GM19035 (cell line): Measurements from ENCODE around the gene TPCN1.

Experiments used
- ATAC-seq: cut with Tn5 transposase; IDR thresholded peaks from one replicate; pipeline ENCODE4 v1.9.1; 2021; ENCODE audit not compliant: unreplicated experiment

TPCN1 gene

DNA sequence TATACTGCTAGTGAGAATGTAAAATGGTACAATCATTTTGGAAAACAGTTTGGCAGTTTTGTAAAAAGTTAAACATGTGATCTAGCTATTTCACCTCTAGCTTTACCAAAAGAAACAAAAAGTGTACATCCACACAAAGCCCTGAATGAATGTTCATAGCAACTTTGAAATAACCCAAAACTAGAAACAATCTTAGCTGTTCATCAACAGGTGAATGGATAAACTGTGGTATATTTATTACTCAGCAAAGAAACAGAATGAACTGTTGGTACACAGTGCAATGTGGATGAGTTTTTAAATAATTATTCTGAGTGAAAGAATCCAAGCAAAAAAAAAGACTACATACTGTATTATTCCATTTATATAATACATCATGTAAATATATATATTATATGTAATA lies 36.3 kb downstream of the TPCN1 start:
- ATAC-seq: no peak

DNA sequence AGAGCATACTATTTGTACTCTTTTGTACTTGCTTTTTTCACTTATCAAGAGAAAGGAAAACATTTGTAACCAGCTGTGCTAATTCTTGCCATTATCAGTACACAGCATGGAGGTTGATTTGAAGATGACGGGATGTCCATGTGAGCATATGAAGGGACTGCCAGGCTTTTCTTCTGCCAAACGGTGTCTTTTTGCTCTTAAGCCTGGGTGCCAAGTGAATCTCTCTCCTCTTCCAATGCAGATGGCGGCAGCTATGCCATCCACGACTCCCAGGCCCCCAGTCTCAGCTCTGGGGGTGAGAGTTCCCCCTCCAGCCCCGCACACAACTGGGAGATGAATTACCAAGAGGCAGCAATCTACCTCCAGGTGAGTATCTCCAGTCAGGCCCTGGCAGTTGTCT lies 38.9 kb downstream of the TPCN1 start:
- no peak for ATAC-seq

DNA sequence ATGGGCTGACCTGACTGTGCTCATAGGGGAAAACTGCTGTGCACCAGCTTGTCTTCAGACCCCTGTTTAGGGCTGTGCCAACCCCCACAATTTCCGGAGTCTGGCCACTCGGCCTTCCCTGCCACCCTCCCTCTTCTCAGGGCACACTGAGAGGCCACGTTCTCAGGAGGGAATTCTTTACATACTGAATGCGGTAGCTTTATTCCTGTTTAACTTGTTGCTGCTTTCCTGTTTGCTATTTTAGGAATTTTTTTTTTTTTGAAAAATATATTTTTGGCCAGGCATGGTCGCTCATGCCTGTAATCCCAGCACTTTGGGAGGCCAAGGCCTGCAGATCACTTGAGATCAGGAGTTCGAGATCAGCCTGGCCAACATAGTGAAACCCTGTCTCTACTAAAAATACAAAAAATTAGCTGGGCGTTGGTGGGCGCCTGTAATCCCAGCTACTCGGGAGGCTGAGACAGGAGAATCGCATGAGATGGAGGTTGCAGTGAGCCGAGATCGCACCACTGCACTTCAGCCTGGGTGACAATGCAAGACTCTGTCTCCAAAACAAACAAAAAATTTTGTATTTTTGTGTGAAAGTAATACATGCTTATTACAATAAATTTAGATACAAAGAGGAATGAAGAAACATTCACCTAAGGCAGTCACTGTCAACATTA lies 39.5 kb downstream of the TPCN1 start:
- ATAC-seq: no peak

DNA sequence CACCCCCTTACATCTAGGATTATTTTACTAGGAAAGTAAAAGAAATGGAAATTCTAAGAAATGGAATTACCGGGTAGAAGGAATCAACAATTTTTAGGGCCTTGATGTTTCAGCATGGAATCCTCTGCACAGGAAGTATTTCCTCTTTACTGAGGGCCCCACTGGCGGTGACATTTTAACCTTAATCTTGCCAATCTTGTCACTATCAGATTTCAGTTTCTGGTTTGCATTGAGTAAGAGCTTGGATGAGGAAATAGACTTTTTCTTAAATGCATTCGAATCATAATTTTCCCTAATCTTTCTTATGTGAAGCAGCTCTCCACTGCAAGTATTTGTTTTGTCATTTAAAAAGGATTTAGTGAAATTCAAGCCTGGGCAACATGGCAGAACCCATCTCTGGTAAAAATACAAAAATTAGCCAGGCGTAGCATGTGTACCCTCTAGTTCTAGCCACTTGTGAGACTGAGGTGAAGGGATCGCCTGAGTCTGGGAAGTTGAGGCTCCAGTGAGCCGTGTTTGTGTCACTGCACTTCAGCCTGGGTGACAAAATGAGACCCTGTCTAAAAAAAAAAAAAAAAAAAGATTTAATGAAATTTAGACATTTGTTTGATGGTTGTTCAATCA lies 40.7 kb downstream of the TPCN1 start:
- no peak for ATAC-seq

DNA sequence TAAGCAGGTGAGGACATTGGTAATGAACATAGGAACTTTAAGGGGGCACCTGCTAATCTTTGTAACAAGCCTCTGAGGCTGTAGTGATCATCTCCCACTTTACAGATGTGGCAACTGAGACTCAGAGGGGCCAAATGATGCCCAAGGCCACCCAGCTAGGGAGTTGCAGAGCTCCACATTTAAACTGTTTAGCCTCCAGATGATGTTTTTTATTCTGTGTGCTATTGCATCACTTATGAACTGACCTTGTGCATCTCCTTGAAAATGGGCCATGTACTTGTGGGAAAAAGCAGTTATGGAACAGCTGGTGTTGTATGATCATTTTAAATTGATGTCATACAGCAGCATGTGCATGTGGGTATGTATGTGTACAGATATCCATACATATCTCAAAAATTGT lies 41.4 kb downstream of the TPCN1 start:
- no peak for ATAC-seq

DNA sequence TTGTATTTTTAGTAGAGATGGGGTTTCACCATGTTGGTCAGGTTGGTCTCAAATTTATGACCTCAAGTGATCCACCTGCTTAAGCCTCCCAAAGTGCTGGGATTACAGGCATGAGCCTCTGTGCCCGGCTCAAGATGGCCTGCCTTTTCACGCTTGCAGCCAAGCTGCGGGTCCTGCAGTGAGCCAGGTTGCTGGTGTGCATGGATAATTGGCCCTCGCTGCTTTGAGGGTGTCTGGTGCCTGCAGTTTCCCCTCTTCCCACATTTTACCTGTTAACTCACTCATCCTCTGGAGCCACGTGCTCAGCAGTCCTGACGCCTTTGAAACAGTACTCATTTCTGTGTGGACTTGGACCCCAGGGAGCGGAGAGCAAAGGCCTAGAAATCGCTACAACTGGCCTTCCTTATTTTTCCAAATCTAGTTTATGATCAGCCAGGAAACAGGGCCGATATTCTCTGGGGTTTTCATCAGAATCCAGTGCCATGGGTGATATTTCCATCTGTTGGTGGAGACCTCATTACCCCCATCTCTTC lies 42.2 kb downstream of the TPCN1 start:
- no peak for ATAC-seq

DNA sequence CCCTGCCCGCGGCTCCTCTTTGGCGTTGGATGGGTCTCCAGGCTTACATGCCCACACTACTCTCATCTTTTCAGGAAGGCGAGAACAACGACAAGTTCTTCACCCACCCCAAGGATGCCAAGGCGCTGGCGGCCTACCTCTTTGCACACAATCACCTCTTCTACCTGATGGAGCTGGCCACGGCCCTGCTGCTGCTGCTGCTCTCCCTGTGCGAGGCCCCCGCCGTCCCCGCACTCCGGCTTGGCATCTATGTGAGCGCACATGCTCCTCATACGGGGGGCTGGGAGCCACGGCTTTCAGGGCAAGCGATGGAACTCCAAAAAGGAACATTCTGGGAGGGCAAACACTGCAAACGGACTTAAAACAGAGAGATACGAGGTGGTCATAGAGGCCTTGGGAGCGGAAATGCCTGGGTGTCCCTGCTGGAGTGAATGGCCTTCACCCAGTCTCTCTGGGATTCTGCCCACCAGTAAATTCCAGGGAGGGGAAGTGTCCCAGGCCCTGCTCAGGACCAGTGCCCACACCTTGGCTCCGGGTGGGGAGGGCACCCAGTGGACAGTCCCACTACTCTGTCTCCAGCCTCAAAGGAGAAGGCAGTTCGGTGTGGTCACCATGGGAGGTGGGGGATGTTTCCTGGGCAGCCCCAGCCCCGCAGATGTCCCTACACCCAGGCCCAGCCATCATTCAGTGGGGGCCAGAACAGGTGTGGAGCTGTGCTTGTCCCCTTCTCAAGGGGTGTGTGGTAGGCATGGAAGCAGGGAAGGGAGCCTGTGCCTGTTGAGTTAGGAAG lies 45.0 kb downstream of the TPCN1 start:
- ATAC-seq: no peak

DNA sequence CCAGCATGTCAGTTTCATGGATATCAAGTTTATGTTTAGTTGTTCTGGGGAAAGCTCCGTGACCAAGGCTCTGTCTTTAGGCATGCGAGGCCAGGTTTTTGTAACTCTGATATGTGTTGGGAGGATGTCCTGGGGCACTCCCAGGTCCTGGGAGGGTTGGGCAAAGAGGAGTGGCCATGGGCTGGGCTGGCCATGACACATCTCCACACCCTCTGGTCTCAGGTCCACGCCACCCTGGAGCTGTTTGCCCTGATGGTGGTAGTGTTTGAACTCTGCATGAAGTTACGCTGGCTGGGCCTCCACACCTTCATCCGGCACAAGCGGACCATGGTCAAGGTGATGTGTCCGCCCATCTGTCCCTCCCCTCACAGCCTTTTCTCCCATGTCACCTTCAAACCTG lies 46.4 kb downstream of the TPCN1 start:
- no peak for ATAC-seq

DNA sequence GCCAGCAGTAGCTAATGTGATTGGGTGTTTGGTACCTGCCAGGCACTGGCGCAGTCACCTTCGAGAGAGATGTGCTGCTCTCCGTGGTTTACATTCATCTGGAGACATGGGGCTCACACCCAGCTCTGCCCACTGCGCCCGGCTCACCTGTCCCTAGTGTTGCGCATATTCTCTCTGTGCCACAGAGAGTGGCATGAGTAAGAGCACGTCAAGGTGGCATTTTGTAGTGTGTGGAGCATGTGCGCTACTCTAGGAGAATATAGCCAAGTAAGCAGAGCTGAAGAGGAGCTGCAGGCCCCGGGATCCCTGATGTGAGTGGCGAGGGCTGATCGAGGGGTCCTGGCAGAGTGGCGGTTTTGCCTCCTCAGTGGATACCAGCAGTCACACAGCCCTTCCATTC lies 46.9 kb downstream of the TPCN1 start:
- no peak for ATAC-seq

DNA sequence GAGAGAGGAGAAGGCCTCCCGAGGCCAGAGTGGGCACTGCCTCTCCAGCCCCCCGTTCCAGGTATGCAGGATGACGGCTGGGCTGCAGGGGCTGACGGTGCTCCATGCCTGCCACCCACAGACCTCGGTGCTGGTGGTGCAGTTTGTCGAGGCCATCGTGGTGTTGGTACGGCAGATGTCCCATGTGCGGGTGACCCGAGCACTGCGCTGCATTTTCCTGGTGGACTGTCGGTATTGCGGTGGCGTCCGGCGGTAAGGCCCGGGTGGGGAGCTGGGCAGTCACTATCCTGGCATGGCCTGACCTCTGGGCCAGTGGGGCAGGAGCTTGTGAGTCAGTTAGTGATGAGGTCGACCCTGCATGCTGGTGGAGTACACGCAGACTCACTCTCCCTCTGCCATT lies 47.4 kb downstream of the TPCN1 start:
- ATAC-seq: no peak

DNA sequence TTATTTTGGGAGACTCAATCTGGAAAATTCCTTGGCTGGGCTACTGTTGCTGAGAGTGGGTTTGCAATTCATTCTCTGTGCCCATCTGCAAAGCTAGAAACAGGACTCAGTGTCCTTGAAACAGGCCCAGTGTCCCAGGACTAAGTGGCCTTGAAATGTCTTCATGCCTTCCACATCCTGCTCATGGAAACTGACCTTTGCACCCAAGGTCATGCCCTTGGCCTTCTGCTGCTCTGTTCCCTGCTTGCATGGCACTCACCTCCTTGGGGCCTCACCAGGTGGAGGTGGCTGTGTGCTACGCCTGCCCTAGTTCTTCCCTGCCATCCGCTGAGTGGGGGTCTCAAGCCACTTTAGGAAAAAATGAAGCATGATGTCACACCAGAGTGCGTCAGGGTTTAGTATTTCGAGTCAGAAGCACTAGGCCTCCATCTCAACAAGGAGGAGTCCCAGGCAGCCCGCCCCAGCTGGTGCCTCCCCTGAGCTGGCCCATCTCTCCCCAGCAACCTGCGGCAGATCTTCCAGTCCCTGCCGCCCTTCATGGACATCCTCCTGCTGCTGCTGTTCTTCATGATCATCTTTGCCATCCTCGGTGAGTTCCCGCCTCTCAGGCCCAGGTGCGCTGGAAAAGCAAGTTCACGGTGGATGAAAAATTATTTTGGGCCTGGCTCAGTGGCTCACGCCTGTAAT lies 48.1 kb downstream of the TPCN1 start:
- no peak for ATAC-seq

DNA sequence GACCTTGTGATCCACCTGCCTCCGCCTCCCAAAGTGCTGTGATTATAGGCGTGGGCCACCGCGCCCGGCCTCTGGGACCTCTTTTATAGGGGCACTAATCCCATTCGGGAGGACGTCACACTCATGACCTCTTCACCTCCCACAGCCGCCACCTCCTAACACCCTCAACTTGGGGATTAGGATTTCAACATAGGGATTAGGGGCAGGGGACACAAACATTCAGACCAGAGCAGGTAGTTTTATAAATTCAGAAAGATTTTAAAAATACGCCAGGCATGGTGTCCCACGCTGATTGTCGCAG lies 49.4 kb downstream of the TPCN1 start:
- ATAC-seq: no peak

DNA sequence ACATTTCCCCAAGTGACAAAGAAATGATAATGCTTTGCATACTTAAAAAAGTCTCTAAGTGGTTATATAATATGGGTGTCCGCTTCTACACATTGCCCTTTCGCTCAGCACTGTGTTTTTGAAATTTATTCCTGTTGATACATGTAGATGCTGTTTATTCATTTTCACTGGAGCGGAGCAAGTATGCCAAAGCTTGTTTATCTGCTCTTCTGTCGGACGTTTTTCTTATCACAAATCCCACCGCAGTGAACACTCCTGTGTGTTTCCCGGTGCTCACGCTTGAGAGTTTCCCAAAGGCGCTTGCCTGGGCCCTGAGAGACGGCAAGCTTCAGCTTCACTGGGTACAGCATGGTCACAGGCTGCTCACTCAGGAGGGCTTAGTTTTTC lies 50.2 kb downstream of the TPCN1 start:
- ATAC-seq: no peak

DNA sequence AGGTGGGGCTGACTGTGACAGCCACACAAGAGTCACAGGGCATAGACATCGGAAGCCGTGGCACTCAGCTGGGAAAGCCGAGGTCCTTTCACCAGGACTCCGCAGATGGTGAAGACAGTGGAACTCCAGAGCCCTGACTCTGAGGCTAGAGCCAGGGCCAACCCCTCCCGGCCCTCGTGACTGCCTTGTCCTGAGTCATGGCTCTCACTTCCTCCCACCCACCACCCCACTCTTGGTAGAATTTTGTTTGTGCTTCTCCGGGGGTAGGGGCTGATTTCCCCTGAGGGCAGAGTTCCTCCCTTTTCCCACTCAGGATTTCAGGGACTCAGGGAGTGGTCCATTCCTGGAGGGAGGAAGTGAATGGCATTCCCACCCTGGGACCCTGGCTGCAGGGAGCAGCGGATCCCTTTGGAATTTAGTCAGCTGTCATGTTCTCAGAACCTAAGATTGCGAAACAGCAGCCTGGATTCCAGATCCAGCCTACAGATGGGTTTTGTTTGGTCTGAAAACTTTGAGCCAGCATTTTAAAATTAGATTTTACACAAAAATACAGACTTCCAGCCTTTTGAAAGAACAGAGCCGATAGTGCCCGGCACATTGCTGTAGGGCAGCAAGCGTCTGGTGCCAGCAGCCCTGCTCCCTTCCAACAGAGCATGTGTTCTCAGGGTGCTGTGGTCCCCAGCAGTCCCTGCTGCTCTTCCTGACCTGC lies 50.7 kb downstream of the TPCN1 start:
- no peak for ATAC-seq

DNA sequence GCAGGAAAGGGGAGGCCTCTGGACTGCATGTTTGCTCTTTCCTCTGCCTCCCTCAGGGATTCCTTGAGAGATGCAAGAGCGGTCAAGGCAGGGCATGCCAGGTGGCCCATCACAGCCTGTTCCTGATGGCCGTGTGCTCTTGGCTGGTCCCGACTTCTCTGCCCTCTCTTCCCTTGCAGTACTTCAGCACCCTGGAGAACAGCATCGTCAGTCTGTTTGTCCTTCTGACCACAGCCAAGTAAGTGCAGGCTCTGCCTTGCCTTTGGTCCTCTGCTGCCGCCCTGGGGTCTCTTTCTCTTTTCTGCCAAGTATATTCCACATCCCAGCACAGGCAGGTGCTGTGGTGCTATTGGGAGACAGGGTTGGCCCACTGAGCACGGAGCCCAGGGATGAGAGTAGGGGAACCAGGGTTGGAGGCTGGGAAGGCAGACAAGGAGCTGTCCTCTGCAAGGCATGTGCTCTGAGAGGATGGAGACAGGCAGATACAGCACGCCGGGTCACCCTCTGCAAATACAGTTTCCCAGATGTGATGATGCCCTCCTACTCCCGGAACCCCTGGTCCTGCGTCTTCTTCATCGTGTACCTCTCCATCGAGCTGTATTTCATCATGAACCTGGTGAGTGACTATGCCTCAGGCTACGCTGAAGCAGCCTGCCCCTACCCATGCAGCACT lies 51.9 kb downstream of the TPCN1 start:
- ATAC-seq: no peak

DNA sequence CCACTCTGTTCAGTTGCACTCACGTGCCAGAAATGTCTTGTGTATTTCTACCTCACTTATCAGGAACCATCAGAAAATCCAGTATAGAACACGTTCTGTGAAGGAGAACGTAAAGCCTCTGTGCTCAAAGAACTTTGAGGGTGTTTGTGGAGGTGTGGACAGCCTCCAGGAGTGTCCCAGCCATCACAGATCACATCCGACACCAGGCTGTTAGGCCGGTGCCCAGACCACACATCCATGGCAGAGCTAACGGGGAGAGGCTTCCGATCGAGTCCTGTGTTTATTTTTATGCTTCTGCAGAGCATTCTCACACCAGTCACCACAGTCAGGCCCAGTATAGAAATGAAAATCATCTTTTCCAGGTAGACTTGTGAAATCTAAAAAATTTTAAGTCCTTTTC lies 53.6 kb downstream of the TPCN1 start:
- no peak for ATAC-seq

DNA sequence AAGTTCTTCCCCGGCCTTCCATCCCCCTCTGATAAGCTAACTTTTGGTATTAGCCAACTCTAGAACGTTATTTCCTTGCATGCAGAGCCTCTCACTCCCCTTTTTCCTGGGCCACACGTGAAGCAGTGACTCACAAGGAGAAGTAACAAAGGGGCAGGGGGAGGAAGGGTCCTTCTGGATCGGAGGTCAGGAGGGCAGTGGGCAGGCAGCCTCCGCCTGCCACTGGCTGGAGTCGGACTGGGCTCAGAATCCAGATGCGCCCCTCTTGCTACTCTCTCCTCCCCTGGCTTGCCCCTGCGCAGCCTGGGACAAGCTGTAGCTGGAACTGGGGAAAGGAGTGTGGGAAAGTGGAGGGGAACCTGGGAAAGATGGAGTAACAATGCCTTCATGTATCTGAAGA lies 55.0 kb downstream of the TPCN1 start:
- no peak for ATAC-seq

DNA sequence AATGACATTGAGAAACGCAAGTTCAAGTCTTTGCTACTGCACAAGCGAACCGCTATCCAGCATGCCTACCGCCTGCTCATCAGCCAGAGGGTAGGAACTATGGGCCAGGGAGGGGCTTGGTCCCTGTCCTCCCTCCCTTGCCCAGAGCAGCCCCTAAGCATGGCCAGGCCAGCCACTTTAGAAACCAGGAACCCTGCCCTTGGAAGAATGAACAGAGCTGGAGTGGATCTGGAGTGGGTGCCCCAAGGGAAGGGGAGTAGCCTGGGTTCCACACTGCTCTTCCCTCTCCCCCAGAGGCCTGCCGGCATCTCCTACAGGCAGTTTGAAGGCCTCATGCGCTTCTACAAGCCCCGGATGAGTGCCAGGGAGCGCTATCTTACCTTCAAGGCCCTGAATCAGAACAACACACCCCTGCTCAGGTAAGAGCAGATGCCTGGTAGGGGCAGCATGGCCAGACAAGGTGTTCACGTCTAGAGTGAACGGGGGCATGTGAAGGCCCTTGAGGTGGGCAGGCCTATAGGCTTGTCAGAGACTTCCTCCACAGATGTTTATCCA lies 55.8 kb downstream of the TPCN1 start:
- no peak for ATAC-seq

DNA sequence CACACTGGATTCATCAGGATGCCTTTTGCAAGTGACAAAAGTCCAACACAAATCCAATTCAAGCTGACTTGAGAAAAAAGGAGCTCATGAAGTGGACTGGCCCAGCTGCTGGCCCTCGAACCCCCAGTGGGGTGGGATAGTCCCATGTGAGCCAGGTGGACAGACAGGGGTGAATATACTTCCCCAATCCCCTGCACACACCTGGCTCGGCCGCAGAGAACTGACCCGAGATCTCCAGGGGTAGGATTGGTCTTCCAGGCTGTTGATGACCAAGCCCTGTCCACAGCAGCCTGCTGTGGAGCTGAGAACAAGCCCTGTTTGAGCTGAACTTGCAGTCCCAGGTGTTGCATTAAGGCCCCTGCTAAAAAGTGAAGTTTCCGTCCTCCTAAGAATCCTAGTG lies 56.2 kb downstream of the TPCN1 start:
- ATAC-seq: no peak

DNA sequence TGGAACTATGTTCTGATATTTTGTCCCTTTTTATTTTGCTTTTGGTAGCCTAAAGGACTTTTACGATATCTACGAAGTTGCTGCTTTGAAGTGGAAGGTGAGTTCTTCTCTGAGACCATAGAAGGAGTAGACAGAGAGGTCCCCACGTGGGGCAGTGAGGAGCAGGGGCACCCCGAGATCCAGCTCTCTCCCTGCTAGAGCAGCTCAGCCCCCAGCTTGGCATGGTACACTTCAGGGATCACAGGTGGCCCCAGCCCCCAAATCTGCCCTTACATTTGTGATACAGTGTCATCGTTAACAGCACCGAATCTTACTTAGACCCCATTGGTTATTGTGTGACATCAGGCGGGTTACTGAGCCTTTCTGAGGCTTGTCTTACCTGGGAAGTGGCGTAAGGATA lies 56.9 kb downstream of the TPCN1 start:
- ATAC-seq: no peak
